Activated CD4-positive, alpha-beta T cell treated with anti-CD3 and anti-CD28 coated beads for 36 hours (primary cell): Measurements from ENCODE around the gene CXCL6. TPM values are rescaled to one million over a fixed set of nuclear protein-coding genes. Genes with fewer than 3 reads are reported as not detected.

Experiments
- ATAC-seq: fragments of 200-7000 bp; cut with Tn5 transposase; one replicate; pipeline ENCODE4 v1.10.0; 2021; ENCODE audit warnings: mild to moderate bottlenecking, moderate library complexity
- CTCF ChIA-PET: fragments of 350-600 bp; sonication (Branson Sonifier 250); formaldehyde crosslinking; loops from one replicate; lab custom pipeline; 2021; ENCODE audit warnings: antibody characterized with exemption; lab: Charles Lee
- POLR2A ChIA-PET: fragments of 350-600 bp; sonication (Branson Sonifier 250); formaldehyde crosslinking; loops from one replicate; lab custom pipeline; 2021; ENCODE audit warnings: antibody characterized with exemption, inconsistent platforms; lab: Charles Lee
- DNase-seq: peaks from one replicate; pipeline ENCODE4 v3.0.0-alpha.2; 2020
- H3K27ac Mint-ChIP-seq: one replicate; pipeline ENCODE4 v1.8.0; 2021; ENCODE audit warnings: mixed read lengths
- H3K27me3 Mint-ChIP-seq: one replicate; pipeline ENCODE4 v1.8.0; 2021; ENCODE audit warnings: mixed read lengths
- H3K36me3 Mint-ChIP-seq: one replicate; pipeline ENCODE4 v1.8.0; 2021; ENCODE audit warnings: low read depth, mixed read lengths
- H3K4me1 Mint-ChIP-seq: one replicate; pipeline ENCODE4 v1.8.0; 2021; ENCODE audit warnings: mixed read lengths
- H3K4me3 Mint-ChIP-seq: one replicate; pipeline ENCODE4 v1.8.0; 2021; ENCODE audit warnings: mild to moderate bottlenecking, moderate library complexity, mixed read lengths
- H3K9me3 Mint-ChIP-seq: one replicate; pipeline ENCODE4 v1.8.0; 2021; ENCODE audit warnings: low read depth, mixed read lengths
- intact Hi-C, 2 experiments: fragments of 100-400 bp; cut with DNase I in 1 of 2; cut with micrococcal nuclease in 1 of 2; formaldehyde crosslinking; loops; one replicate each; pipeline versions ENCODE4 v1.14.2 to v1.15.1; 2022 to 2024; cut with DNase I, micrococcal nuclease
- total RNA-seq, 2 experiments: library from RNA; stranded (reverse); gene quantifications; one replicate each; pipeline ENCODE4 v1.2.3, GENCODE V29; 2021

The CXCL6 gene
- total RNA-seq, 2 experiments from 2014 or later = not detected

DNA sequence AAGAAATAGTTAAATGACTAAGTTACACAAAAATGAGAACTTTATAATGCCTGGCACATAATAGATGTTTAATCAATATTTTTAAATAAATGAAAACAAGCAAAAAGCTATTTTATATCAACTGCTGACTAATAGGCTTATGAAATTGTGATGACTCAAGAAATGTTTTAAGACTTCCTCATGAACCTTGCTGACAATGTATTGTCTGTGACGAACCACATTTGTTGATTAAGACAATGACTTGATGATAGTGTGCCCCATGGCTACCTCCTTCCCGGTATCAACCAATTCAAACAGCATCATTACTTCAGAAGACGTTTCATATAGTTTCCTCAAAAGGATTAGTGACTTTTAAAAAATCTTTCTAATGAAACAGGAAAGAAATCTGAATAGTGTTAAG lies 7.9 kb downstream of the CXCL6 start:
- Mint-ChIP-seq H3K9me3 (no peaks in the 10 kb centered on the region), H3K4me3 (no peak overlapping the region), H3K27ac (no peak overlapping the region), H3K36me3 (no peaks in the 10 kb centered on the region), H3K27me3 (peaks cover 8% of the 10 kb centered on the region), H3K4me1 (no peaks in the 10 kb centered on the region)
- POLR2A ChIA-PET = no interaction called here
- ATAC-seq (no peak), DNase-seq (no peak)
- intact Hi-C loops = no loop called here
- CTCF ChIA-PET = no interaction called here

DNA sequence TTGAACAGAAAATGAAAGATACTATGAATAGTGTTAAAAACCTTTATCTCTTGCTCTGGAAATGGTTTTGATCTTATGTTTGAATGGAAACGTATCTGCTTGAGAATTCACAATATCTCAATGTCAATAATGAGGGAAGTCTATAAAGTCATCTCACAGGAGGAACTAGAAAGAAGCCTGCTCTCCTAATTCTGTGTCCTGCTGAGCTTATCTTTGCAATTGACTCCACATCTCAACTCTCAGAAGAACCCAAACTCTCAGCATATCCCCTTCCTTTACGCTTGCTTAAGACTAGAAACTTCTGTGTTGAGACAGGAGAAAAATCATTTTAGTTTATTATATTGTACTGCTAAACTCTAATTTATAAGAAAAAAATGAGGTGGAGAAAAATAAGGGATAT lies 8.3 kb downstream of the CXCL6 start:
- intact Hi-C loops = no loop called here
- CTCF ChIA-PET = no interaction called here
- no peak overlapping the region for H3K27ac Mint-ChIP-seq
- POLR2A ChIA-PET = no interaction called here
- H3K9me3 Mint-ChIP-seq = no peaks in the 10 kb centered on the region
- ATAC-seq (no peak), DNase-seq (no peak)
- no peaks in the 10 kb centered on the region for H3K4me1 Mint-ChIP-seq
- H3K27me3 Mint-ChIP-seq = peaks cover 5% of the 10 kb centered on the region
- H3K4me3 Mint-ChIP-seq = no peak overlapping the region
- no peaks in the 10 kb centered on the region for H3K36me3 Mint-ChIP-seq

DNA sequence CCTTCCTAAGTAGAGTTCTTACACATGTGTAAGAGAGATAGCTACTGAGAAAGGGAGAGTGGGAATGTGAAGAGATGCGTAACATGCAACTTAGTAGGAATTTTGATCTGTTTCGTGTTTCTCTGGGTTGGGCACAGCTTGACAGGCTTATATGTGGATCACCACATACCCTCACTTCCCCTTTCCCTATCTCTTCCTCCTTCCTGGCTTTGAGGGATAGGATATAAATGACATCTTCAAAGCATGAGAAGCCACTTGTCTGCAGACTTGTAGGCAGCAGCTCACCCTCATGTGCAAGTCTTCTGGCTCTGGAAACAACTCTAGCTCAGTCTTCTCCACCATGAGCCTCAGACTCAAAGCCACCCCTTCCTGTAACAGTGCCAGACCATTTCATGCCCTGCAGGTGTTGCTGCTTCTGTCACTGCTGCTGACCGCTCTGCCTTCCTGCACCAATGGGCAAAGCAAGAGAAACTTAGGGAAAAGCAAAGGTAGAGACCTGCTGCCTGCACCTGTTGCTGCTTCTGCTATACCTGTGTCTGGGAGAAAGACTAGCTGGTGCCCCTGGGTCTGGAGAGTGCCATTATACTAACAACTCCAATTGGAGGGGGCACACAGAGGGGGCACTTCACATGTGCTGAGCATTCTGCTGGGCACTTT lies 11.2 kb downstream of the CXCL6 start:
- no peaks in the 10 kb centered on the region for H3K4me1 Mint-ChIP-seq
- ATAC-seq (no peak), DNase-seq (no peak)
- peaks cover 3% of the 10 kb centered on the region for H3K27me3 Mint-ChIP-seq
- no peak overlapping the region for H3K27ac Mint-ChIP-seq
- H3K36me3 Mint-ChIP-seq = no peaks in the 10 kb centered on the region
- no peaks in the 10 kb centered on the region for H3K9me3 Mint-ChIP-seq
- CTCF ChIA-PET = no interaction called here
- POLR2A ChIA-PET = no interaction called here
- H3K4me3 Mint-ChIP-seq = no peak overlapping the region
- intact Hi-C loops = no loop called here

DNA sequence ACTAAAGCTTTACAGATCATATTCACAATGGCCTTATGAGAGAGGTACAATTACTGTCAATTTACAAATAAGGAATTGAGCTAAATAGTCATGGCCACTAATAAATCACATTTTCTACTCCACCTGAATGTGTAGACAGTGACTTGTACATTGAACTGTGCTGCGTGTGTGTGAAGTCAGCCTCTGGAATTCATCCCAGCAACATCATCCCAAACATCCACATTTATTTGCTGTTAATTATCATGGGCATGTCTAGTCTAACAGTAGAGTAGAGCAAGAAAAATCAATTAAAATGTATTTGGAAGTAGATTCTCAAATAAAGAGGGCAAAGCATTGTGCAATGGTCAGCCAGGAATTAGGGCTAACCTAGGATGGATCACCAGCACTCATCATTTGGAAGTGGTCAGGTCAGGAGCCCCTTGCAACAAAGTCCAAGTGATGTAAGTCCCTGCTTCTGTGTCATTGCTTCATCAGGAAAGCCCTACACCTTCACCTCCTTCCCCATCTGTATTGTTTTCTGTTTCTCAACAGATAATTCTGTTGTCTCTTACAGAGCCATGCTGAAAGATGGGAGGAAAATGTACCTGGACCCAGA lies 11.8 kb downstream of the CXCL6 start:
- intact Hi-C loops = no loop called here
- ATAC-seq = no peak
- no peaks in the 10 kb centered on the region for H3K36me3 Mint-ChIP-seq
- ChIA-PET CTCF (no interaction called here), POLR2A (no interaction called here)
- H3K9me3 Mint-ChIP-seq = no peaks in the 10 kb centered on the region
- no peak overlapping the region for H3K27ac Mint-ChIP-seq
- no peak for DNase-seq
- peaks cover 3% of the 10 kb centered on the region for H3K27me3 Mint-ChIP-seq
- H3K4me1 Mint-ChIP-seq = no peaks in the 10 kb centered on the region
- no peak overlapping the region for H3K4me3 Mint-ChIP-seq

DNA sequence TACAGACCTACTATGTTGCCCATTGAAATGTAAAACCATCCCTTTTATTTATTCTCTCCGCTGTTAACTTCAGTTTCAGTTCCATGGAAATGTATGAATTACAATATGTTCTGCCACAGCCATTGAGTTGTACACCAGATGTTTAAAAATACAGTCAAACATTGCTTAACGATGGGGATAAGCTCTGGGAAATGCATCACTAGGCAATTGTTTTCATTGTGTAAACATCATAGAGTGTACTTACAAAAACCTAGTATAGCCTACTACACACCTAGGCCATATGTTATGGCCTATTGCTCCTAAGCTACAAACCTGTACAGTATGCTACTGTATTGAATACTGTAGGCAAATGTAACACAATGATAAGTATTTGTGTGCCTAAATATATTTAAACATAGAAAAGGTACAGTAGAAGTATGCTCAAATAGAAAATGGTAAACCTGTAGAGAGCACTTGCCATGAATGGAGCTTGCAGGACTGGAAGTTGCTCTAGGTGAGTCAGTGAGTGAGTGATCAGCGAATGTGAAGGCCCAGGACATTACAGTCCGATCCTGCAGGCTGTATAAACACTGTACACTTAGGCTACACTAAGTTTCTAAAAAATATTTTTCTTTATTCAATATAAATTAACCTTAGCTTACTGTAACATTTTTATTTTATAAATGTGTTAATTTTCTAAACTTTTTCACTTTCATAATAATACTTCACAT lies 13.9 kb downstream of the CXCL6 start:
- Mint-ChIP-seq H3K27ac (no peak overlapping the region), H3K27me3 (peaks cover 4% of the 10 kb centered on the region), H3K9me3 (no peaks in the 10 kb centered on the region), H3K36me3 (no peaks in the 10 kb centered on the region), H3K4me1 (no peaks in the 10 kb centered on the region), H3K4me3 (no peak overlapping the region)
- POLR2A ChIA-PET = no interaction called here
- DNase-seq (no peak), ATAC-seq (no peak)
- intact Hi-C loops = no loop called here
- CTCF ChIA-PET = no interaction called here

DNA sequence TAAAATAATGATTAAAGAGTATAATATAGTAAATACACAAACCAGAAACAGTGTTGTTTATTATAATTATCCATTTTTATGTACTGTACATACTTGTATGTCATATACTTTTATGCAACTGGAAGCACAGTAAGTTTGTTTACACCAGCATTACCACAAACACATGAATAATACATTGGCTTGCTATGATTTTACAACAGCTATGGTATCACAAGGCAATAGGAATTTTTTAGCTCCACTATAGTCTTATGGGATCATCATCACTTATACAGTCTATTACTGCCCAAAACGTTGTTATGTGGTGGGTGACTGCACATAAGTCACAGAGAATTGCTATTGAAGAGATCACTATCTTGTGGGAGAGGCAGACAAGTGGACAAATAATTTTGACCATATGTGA lies 14.8 kb downstream of the CXCL6 start:
- H3K27me3 Mint-ChIP-seq = peaks cover 4% of the 10 kb centered on the region
- H3K36me3 Mint-ChIP-seq = no peaks in the 10 kb centered on the region
- H3K27ac Mint-ChIP-seq = no peak overlapping the region
- ChIA-PET POLR2A (no interaction called here), CTCF (interaction anchor here (0.6 kb wide), 1 partner anchor 519 kb away, joined by 4 read pairs; no protein-coding TSS in a partner anchor)
- H3K9me3 Mint-ChIP-seq = no peaks in the 10 kb centered on the region
- no peak for DNase-seq
- H3K4me3 Mint-ChIP-seq = no peak overlapping the region
- intact Hi-C loops = no loop called here
- no peak for ATAC-seq
- H3K4me1 Mint-ChIP-seq = no peaks in the 10 kb centered on the region

DNA sequence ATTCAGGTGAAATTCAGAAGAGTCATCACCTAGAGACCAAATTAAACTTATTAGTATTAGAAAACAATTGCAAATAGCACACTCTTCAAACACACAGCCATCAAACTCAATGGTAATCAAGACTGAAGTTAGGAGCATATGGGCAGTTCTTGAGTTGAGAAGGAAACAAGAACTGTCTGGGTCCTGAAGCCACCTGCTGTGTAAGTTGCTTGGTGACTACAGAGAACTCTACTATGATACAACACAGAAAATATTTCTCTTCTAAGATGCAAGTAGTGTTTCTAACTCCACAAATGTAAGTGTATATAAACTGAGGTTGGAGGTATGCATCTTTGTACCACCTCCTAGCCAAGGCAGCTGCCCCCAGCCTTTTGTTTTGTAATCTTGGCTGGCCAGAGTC lies 16.3 kb downstream of the CXCL6 start:
- intact Hi-C loops = no loop called here
- ATAC-seq = no peak
- Mint-ChIP-seq H3K4me3 (no peak overlapping the region), H3K36me3 (no peaks in the 10 kb centered on the region), H3K9me3 (no peaks in the 10 kb centered on the region), H3K4me1 (no peaks in the 10 kb centered on the region), H3K27ac (no peak overlapping the region), H3K27me3 (peaks cover 4% of the 10 kb centered on the region)
- DNase-seq = no peak
- POLR2A ChIA-PET = no interaction called here
- CTCF ChIA-PET = no interaction called here

DNA sequence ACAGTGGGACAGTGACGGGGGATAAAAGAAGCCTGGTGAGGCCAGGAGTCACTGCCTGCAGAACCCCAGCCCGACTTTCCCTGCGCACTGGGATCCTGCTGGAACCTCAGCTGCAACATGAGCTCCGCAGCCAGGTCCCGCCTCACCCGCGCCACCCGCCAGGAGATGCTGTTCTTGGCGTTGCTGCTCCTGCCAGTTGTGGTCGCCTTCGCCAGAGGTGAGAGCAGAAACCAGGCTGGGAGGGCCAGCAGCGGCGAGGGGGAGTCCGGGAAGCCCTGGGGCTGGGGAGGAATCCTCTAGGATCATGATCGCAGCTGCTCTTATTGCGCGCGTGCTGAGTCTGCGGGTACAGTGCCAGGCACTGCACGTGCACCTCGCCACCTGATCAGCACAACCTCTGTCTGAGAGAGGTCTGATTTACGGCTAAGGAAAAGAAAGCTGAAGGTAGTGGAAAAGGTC lies 16.8 kb downstream of the CXCL6 start, which contains the start of gene PF4V1:
Gene PF4V1, plus strand, starts transcription at position 51 of the 459 bp plus-strand sequence. Its CDS starts 67 bp downstream, at position 118.
- POLR2A ChIA-PET = no interaction called here
- Mint-ChIP-seq H3K27ac (no peak within 1 kb of the TSS), H3K4me3 (no peak within 1 kb of the TSS), H3K4me1 (no peaks in the 10 kb centered on the region), H3K9me3 (no peaks in the 10 kb centered on the region), H3K27me3 (peaks cover 4% of the 10 kb centered on the region), H3K36me3 (no peaks in the 10 kb centered on the region)
- CTCF ChIA-PET = no interaction called here
- intact Hi-C loops = no loop called here
- ATAC-seq = no peak
- no peak for DNase-seq

DNA sequence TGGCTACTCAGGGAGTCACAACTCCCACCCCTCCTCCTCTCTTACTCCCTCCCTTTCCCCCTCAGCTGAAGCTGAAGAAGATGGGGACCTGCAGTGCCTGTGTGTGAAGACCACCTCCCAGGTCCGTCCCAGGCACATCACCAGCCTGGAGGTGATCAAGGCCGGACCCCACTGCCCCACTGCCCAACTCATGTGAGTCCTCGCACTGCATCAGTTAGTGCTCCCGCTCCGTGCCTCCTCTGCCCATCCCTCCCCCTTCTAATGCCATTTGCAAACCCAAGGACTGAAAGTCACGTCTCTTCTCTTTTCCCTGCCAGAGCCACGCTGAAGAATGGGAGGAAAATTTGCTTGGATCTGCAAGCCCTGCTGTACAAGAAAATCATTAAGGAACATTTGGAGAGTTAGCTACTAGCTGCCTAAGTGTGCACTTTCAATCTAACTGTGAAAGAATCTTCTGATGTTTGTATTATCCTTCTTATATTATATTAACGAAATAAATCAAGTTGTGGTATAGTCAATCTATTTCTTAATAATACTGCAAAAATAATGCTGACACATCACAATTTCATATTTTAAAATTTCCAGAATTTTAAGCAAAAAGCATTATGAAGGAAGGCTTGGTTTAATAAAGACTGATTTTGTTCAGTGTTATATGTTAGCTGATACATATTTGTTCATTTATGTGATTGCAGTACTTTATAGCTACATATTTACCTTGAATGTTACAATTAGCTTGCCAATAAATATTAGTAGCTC lies 17.4 kb downstream of the CXCL6 start:
- H3K27ac Mint-ChIP-seq = no peak overlapping the region
- intact Hi-C loops = no loop called here
- no peak overlapping the region for H3K4me3 Mint-ChIP-seq
- no peaks in the 10 kb centered on the region for H3K4me1 Mint-ChIP-seq
- ChIA-PET CTCF (no interaction called here), POLR2A (no interaction called here)
- no peaks in the 10 kb centered on the region for H3K36me3 Mint-ChIP-seq
- no peak for DNase-seq
- H3K27me3 Mint-ChIP-seq = peaks cover 4% of the 10 kb centered on the region
- ATAC-seq = no peak
- no peaks in the 10 kb centered on the region for H3K9me3 Mint-ChIP-seq

DNA sequence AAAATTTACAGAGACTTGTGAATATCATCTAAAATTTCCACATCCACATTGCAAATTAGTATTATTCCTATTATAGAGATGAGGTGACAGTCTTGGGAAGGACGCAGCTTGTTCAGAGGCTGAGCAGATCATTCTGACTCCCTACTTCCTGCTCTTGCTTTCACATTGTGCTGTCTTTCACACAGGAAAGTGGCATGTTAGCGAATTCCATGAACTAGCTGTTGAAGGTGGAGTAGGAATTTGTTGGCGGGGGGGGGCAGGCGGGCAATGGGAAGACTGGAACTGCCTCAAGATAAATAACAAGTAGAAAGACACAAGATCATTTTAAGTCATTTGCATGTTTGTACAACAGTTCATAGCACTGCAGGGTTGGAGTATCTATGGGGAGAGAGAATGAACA lies 18.9 kb downstream of the CXCL6 start:
- CTCF ChIA-PET = no interaction called here
- Mint-ChIP-seq H3K27me3 (peaks cover 2% of the 10 kb centered on the region), H3K9me3 (no peaks in the 10 kb centered on the region), H3K4me1 (no peaks in the 10 kb centered on the region), H3K27ac (no peak overlapping the region), H3K4me3 (no peak overlapping the region), H3K36me3 (no peaks in the 10 kb centered on the region)
- DNase-seq = no peak
- ATAC-seq = no peak
- POLR2A ChIA-PET = no interaction called here
- intact Hi-C loops = no loop called here

DNA sequence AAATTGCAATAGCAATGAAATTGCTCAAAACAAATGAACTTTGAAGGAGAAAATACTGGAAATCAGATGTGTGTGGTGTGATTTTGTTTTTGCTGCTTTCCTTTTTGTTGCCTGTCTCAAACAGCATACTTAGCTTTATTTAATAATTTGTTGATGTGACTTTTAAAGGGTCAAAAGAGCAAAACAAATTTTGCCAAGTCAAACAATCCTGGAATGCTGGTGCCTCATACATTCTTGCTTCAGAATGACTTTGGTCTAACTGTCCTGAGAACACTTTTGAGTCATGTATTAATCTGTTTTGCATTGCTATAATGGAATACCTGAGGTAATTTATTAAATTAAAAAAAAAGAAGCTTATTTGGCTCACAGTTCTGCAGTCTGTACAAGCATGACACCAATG lies 20.0 kb downstream of the CXCL6 start:
- no peaks in the 10 kb centered on the region for H3K36me3 Mint-ChIP-seq
- DNase-seq (no peak), ATAC-seq (no peak)
- no peaks in the 10 kb centered on the region for H3K9me3 Mint-ChIP-seq
- CTCF ChIA-PET = no interaction called here
- intact Hi-C loops = no loop called here
- POLR2A ChIA-PET = no interaction called here
- no peak overlapping the region for H3K27ac Mint-ChIP-seq
- H3K4me3 Mint-ChIP-seq = no peak overlapping the region
- peaks cover 2% of the 10 kb centered on the region for H3K27me3 Mint-ChIP-seq
- no peaks in the 10 kb centered on the region for H3K4me1 Mint-ChIP-seq
